ENCODE results near the gene KATNAL2. TPM values are rescaled to one million over a fixed set of nuclear protein-coding genes. Genes with fewer than 3 reads are reported as not detected.

The KATNAL2 gene
- 0.65 and 1.1 TPM in 2 replicates for total RNA-seq

GRCh38 chr18:46917108-46917802 is at the start of gene KATNAL2, which contains the start of gene PIAS2:
KATNAL2 (plus strand) TSS chr18:46917602; CDS start chr18:46946873, 29,271 bp downstream.
PIAS2 (minus strand) TSS chr18:46917507; CDS start chr18:46917345, 162 bp downstream.

GRCh38 chr18:47035156-47035671 is 117.8 kb downstream of the KATNAL2 start, which contains the start of gene ELOA2:
ELOA2 (minus strand) TSS chr18:47035621; CDS start chr18:47035264, 357 bp downstream.

GRCh38 chr18:47150029-47150823 is 232.8 kb downstream of the KATNAL2 start, which contains the start of gene HDHD2:
HDHD2 (minus strand) TSS chr18:47150500; CDS start chr18:47136439, 14,061 bp downstream.

Other genes with a start within 250 kb of the KATNAL2 start
- gene ST8SIA5, start 160.5 kb upstream of the KATNAL2 start, total RNA-seq = 0.24 TPM in 1 of 2 replicates, not detected in the other
- gene PIAS2, start 95 bp upstream of the KATNAL2 start, total RNA-seq = 8.5 and 16.9 TPM in 2 replicates
- not detected in 2 replicates for gene ELOA2, start 118.0 kb downstream of the KATNAL2 start, total RNA-seq
- 16.1 and 16.9 TPM in 2 replicates for gene HDHD2, start 232.9 kb downstream of the KATNAL2 start, total RNA-seq